Upper lobe of right lung (tissue), 1 donor: ENCODE results near the gene AP1S2. TPM values are rescaled to one million over a fixed set of nuclear protein-coding genes. Genes with fewer than 3 reads are reported as not detected.
A peak's percentile ranks its signal among the peaks of the same experiment; 100 is the strongest.

ENCODE experiments used
- ATAC-seq: fragments of 200-7000 bp; cut with Tn5 transposase; one replicate; pipeline ENCODE4 v1.9.1; 2020; ENCODE audit warnings: mild to moderate bottlenecking, moderate library complexity
- DNase-seq: peaks from one replicate; pipeline ENCODE4 v3.0.0-alpha.2; 2020
- H3K27ac ChIP-seq: fragments of 200-600 bp; one replicate; pipeline ENCODE4 v1.8.0; 2022
- H3K27me3 ChIP-seq: fragments of 200-600 bp; one replicate; pipeline ENCODE4 v1.8.0; 2022; ENCODE audit warnings: mild to moderate bottlenecking
- H3K36me3 ChIP-seq: fragments of 200-600 bp; one replicate; pipeline ENCODE4 v1.8.0; 2022
- H3K4me1 ChIP-seq: fragments of 200-600 bp; one replicate; pipeline ENCODE4 v1.8.0; 2022
- H3K4me3 ChIP-seq: fragments of 200-600 bp; one replicate; pipeline ENCODE4 v1.8.0; 2022; ENCODE audit warnings: mild to moderate bottlenecking
- H3K9me3 ChIP-seq: fragments of 200-600 bp; one replicate; pipeline ENCODE4 v1.8.0; 2022
- CTCF ChIP-seq: fragments of 200-600 bp; IDR thresholded peaks from one replicate; pipeline ENCODE4 v1.8.0; 2022; ENCODE audit warnings: antibody characterized with exemption
- intact Hi-C: fragments of 100-400 bp; cut with DNase I; formaldehyde crosslinking; loops from one replicate; pipeline ENCODE4 v1.11.0; 2022
- total RNA-seq: library from RNA; stranded (reverse); fragmentation: NEBNext Ultra II Directional; extraction: Animal tissue kit (Norgen Biotek cat#: 25700); gene quantifications from one replicate; pipeline ENCODE4 v1.2.1, GENCODE V29; 2021
- donor health status: DM: no; HTN: yes; CAD: no; lungs with severe emphysema.

Gene AP1S2
- total RNA-seq, 1 donor from 2014 or later, result 41.2 TPM

GRCh38 chrX:15815779-15816437 is 38.7 kb downstream of the AP1S2 start:
- Histone ChIP-seq H3K9me3 (no peaks in the 10 kb centered on the region), H3K27ac (no peak overlapping the region), H3K4me3 (no peak overlapping the region), H3K36me3 (peaks cover 13% of the 10 kb centered on the region), H3K4me1 (no peaks in the 10 kb centered on the region), H3K27me3 (no peaks in the 10 kb centered on the region)
- ATAC-seq, result peak; percentile 64
- intact Hi-C loops, result no loop called here
- TF ChIP-seq CTCF, result peak; percentile 14
- no peak for DNase-seq

GRCh38 chrX:15814771-15815365 is 39.7 kb downstream of the AP1S2 start:
- intact Hi-C loops, result no loop called here
- H3K9me3 ChIP-seq, result no peaks in the 10 kb centered on the region
- peaks cover 20% of the 10 kb centered on the region for H3K36me3 ChIP-seq
- no peaks in the 10 kb centered on the region for H3K27me3 ChIP-seq
- ATAC-seq (no peak), DNase-seq (no peak)
- no peak overlapping the region for H3K4me3 ChIP-seq
- no peaks in the 10 kb centered on the region for H3K4me1 ChIP-seq
- no peak for TF ChIP-seq CTCF
- H3K27ac ChIP-seq, result no peak overlapping the region

- intact Hi-C loops, result no loop called here
- Histone ChIP-seq H3K4me1 (no peaks in the 10 kb centered on the region), H3K27ac (no peak overlapping the region), H3K27me3 (no peaks in the 10 kb centered on the region), H3K9me3 (no peaks in the 10 kb centered on the region), H3K4me3 (no peak overlapping the region), H3K36me3 (peaks cover 17% of the 10 kb centered on the region)
- TF ChIP-seq CTCF, result no peak
- no peak for DNase-seq
- ATAC-seq, result no peak
Measured at GRCh38 chrX:15813416-15813815, 41.2 kb downstream of the AP1S2 start.

- TF ChIP-seq CTCF, result no peak
- no peak overlapping the region for H3K4me3 ChIP-seq
- H3K27ac ChIP-seq, result no peak overlapping the region
- peak; percentile 60 for ATAC-seq
- intact Hi-C loops, result no loop called here
- H3K4me1 ChIP-seq, result no peaks in the 10 kb centered on the region
- H3K9me3 ChIP-seq, result no peaks in the 10 kb centered on the region
- no peaks in the 10 kb centered on the region for H3K27me3 ChIP-seq
- peaks cover 25% of the 10 kb centered on the region for H3K36me3 ChIP-seq
- no peak for DNase-seq
Measured at GRCh38 chrX:15812192-15812938, 42.2 kb downstream of the AP1S2 start.

GRCh38 chrX:15808254-15808653 is 46.4 kb downstream of the AP1S2 start:
- Histone ChIP-seq H3K9me3 (no peaks in the 10 kb centered on the region), H3K36me3 (peaks cover 25% of the 10 kb centered on the region), H3K27ac (no peak overlapping the region), H3K27me3 (no peaks in the 10 kb centered on the region), H3K4me1 (no peaks in the 10 kb centered on the region), H3K4me3 (no peak overlapping the region)
- ATAC-seq (no peak), DNase-seq (no peak)
- intact Hi-C loops, result no loop called here
- no peak for TF ChIP-seq CTCF
